Neural progenitor cell (in vitro differentiated cells): Measurements from ENCODE around the gene NIN.

ENCODE experiments used
- CTCF ChIP-seq: fragments of 200-600 bp; sonication (generic); IDR thresholded peaks from 2 replicates; pipeline ENCODE4 v1.5.1; 2017; ENCODE audit warnings: antibody characterized with exemption, mild to moderate bottlenecking
- EZH2 ChIP-seq: fragments of 200-600 bp; sonication (generic); IDR thresholded peaks from 2 replicates; pipeline ENCODE4 v1.6.1; 2017; ENCODE audit warnings: antibody characterized with exemption, mild to moderate bottlenecking, moderate library complexity

- TF ChIP-seq EZH2, result no peak
- no peak for TF ChIP-seq CTCF
Measured at GRCh38 chr14:50711043-50711442, 119.9 kb downstream of the NIN start.
